Liver (tissue), 3 donors: Measurements from ENCODE around the gene CPN1.

ENCODE experiments used
- CTCF ChIP-seq: fragments of 150-350 bp; IDR thresholded peaks from 2 replicates; pipeline ENCODE4 v1.5.1; 2017; ENCODE audit warnings: improper control_type of control experiment, low read depth, low read length; ENCODE audit not compliant: missing input control
- JUND ChIP-seq, 2 donors: IDR thresholded peaks; 2 replicates each; pipeline ENCODE4 v1.6.1; 2016; ENCODE audit warnings: antibody characterized with exemption in 2 of 2
- MAX ChIP-seq: IDR thresholded peaks from 2 replicates; pipeline ENCODE4 v1.6.1; 2016; ENCODE audit warnings: antibody characterized with exemption
- NR2F2 ChIP-seq: IDR thresholded peaks from 2 replicates; pipeline ENCODE4 v1.6.1; 2016; ENCODE audit warnings: antibody characterized with exemption
- RAD21 ChIP-seq, 2 donors: IDR thresholded peaks; 2 replicates each; pipeline ENCODE4 v1.6.1; 2016; ENCODE audit warnings: antibody characterized with exemption in 2 of 2, mild to moderate bottlenecking in 2 of 2
- RXRA ChIP-seq, 2 donors: IDR thresholded peaks; 2 replicates each; pipeline ENCODE4 v1.6.1; 2017 to 2018; ENCODE audit warnings: antibody characterized with exemption in 2 of 2, mild to moderate bottlenecking in 1 of 2
- SP1 ChIP-seq: IDR thresholded peaks from 2 replicates; pipeline ENCODE4 v1.6.1; 2018; ENCODE audit warnings: antibody characterized with exemption, mild to moderate bottlenecking
- TAF1 ChIP-seq: conservative IDR thresholded peaks from 2 replicates; pipeline ENCODE4 v1.6.1; 2016; ENCODE audit warnings: antibody characterized with exemption, mild to moderate bottlenecking
- YY1 ChIP-seq: IDR thresholded peaks from 2 replicates; pipeline ENCODE4 v1.6.1; 2016; ENCODE audit warnings: antibody characterized with exemption, mild to moderate bottlenecking
- ZBTB33 ChIP-seq: IDR thresholded peaks from 2 replicates; pipeline ENCODE4 v1.6.1; 2016; ENCODE audit warnings: antibody characterized with exemption
- TF ChIP-seq, protein P1 (sequence below): IDR thresholded peaks from 2 replicates; pipeline ENCODE4 v1.6.1; 2016; ENCODE audit warnings: antibody characterized with exemption, mild to moderate bottlenecking
- donor health status: healthy.
- donor health status: healthy.

DNA sequence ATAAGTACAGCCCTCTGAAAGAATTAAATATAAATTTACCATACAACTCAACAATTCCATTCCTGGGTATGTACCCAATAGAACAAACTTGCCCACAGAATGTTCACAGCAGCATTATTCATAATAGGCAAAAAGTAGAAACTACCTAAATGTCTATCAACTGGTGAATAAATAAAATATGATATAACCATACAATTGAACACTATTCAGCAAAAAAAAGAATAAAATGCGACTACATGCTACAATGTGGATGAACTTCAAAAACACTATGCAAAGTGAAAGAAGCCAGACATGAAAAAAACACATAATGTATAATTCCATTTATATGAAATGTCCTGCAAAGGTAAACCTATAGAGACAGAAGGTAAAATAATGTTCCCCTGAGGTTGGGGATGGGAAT is 2.0 kb upstream of the CPN1 start:
- TF ChIP-seq CTCF, result no peak
- no peak for TF ChIP-seq JUND (IDR thresholded peaks at IDR 0.05)
- TF ChIP-seq YY1, result no peak
- TF ChIP-seq TAF1, result no peak
- TF ChIP-seq SP1, result no peak
- TF ChIP-seq ZBTB33, result no peak
- no peak for TF ChIP-seq MAX
- TF ChIP-seq RAD21 (IDR thresholded peaks at IDR 0.05), result no peak
- TF ChIP-seq, protein P1, sequence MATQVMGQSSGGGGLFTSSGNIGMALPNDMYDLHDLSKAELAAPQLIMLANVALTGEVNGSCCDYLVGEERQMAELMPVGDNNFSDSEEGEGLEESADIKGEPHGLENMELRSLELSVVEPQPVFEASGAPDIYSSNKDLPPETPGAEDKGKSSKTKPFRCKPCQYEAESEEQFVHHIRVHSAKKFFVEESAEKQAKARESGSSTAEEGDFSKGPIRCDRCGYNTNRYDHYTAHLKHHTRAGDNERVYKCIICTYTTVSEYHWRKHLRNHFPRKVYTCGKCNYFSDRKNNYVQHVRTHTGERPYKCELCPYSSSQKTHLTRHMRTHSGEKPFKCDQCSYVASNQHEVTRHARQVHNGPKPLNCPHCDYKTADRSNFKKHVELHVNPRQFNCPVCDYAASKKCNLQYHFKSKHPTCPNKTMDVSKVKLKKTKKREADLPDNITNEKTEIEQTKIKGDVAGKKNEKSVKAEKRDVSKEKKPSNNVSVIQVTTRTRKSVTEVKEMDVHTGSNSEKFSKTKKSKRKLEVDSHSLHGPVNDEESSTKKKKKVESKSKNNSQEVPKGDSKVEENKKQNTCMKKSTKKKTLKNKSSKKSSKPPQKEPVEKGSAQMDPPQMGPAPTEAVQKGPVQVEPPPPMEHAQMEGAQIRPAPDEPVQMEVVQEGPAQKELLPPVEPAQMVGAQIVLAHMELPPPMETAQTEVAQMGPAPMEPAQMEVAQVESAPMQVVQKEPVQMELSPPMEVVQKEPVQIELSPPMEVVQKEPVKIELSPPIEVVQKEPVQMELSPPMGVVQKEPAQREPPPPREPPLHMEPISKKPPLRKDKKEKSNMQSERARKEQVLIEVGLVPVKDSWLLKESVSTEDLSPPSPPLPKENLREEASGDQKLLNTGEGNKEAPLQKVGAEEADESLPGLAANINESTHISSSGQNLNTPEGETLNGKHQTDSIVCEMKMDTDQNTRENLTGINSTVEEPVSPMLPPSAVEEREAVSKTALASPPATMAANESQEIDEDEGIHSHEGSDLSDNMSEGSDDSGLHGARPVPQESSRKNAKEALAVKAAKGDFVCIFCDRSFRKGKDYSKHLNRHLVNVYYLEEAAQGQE, result no peak
- no peak for TF ChIP-seq RXRA (IDR thresholded peaks at IDR 0.05)
- no peak for TF ChIP-seq NR2F2
